A549 (cell line): ENCODE results near the gene ADAM30. TPM values are rescaled to one million over a fixed set of nuclear protein-coding genes. Genes with fewer than 3 reads are reported as not detected.
"Not testable (repeated sequence)": the region's sequence is repeated elsewhere in the genome, so short reads cannot be mapped to it uniquely, and the experiment has no call there.

Experiments used
- ATAC-seq, 2 experiments: fragments of 200-7000 bp in 1 of 2; fragments of >200 bp in 1 of 2; cut with Nextera tagmentation in 1 of 2; cut with Tn5 transposase in 1 of 2; 3 replicates each; pipeline versions ENCODE4 v1.8.0 to v1.9.1; 2018 to 2020; ENCODE audit warnings: mild to moderate bottlenecking in 1 of 2, moderate library complexity in 1 of 2
- CTCF ChIA-PET: fragments of 300-600 bp; sonication (Branson Sonifier 250); formaldehyde crosslinking; extraction: SDS; loops from one replicate; lab custom pipeline; 2021; ENCODE audit warnings: antibody characterized with exemption, inconsistent platforms; lab: Yijun Ruan, JAX
- POLR2A ChIA-PET: fragments of 350-600 bp; formaldehyde crosslinking; extraction: SDS; loops from one replicate; lab custom pipeline; 2021; ENCODE audit warnings: antibody characterized with exemption, inconsistent platforms; lab: Yijun Ruan, JAX
- DNase-seq, 2 experiments: peaks; one replicate each; pipeline versions ENCODE4 v3.0.0 to v3.0.0-alpha.2; 2011 to 2016; ENCODE audit warnings: low read depth in 1 of 2, low spot score in 1 of 2
- FAIRE-seq: peaks from 2 replicates; lab custom pipeline; 2011; peaks lifted over from hg19 to GRCh38; lab: Jason Lieb, UNC
- H3K27ac ChIP-seq, 2 experiments: fragments of >200 bp; sonication (Bioruptor Twin); formaldehyde crosslinking; 3 replicates each; pipeline ENCODE4 v1.5.1; 2016 to 2017
- H3K4me1 ChIP-seq: fragments of >200 bp; sonication (Bioruptor Twin); formaldehyde crosslinking; 3 replicates; pipeline ENCODE4 v1.6.1; 2016
- H3K4me2 ChIP-seq: fragments of >200 bp; sonication (Bioruptor Twin); formaldehyde crosslinking; 3 replicates; pipeline ENCODE4 v1.6.1; 2016
- H3K4me3 ChIP-seq: fragments of >200 bp; sonication (Bioruptor Twin); formaldehyde crosslinking; 3 replicates; pipeline ENCODE4 v1.5.1; 2016
- H3K9me3 ChIP-seq: fragments of >200 bp; sonication (Bioruptor Twin); formaldehyde crosslinking; 3 replicates; pipeline ENCODE4 v1.6.1; 2016
- EP300 ChIP-seq, 2 experiments: fragments of >200 bp; sonication (Bioruptor Twin); formaldehyde crosslinking; IDR thresholded peaks; 2 replicates in 1 of 2; 3 replicates in 1 of 2; pipeline ENCODE4 v1.6.1; 2016 to 2017
- USF2 ChIP-seq: fragments of 450-650 bp; IDR thresholded peaks from 2 replicates; pipeline ENCODE4 v1.6.1; 2014; ENCODE audit warnings: antibody characterized with exemption
- WGBS: methylation state at CpG from one replicate; pipeline ENCODE4 v1.1.6; 2017; ENCODE audit errors: missing lambda C conversion rate; 5-methylcytosine and 5-hydroxymethylcytosine counted together
- polyA plus RNA-seq, 4 experiments: library from polyadenylated mRNA; depleted of rRNA in 3 of 4; stranded (reverse); fragments of >200 nt; fragmentation: RNase III in 1 of 4; extraction: RNeasy Plus Mini Kit Qiagen cat#74134 plus additional on column Dnase treatment in 1 of 4; gene quantifications; 2 replicates in 3 of 4; 3 replicates in 1 of 4; pipeline ENCODE4 v1.2.3, GENCODE V29; 2011 to 2017

The ADAM30 gene
- polyA plus RNA-seq, 2 of the 4 experiments (the other 2 are of a cell fraction) = not detected

GRCh38 chr1:119853155-119853554 is 43.2 kb downstream of the ADAM30 start:
- FAIRE-seq (no peak), DNase-seq (no peak), ATAC-seq (no peak)
- no peaks in the 10 kb centered on the region for H3K4me1 ChIP-seq
- no peak overlapping the region for H3K4me3 ChIP-seq
- no peak overlapping the region for H3K27ac ChIP-seq
- CTCF ChIA-PET = no interaction called here
- no peak overlapping the region for H3K4me2 ChIP-seq
- no peak for TF ChIP-seq EP300 (IDR thresholded peaks at IDR 0.05)
- TF ChIP-seq USF2 = no peak
- 83% methylated on average over 17 of the region's 23 CpGs for WGBS
- no peaks in the 10 kb centered on the region for H3K9me3 ChIP-seq
- POLR2A ChIA-PET = no interaction called here

GRCh38 chr1:119844206-119844605 is 52.1 kb downstream of the ADAM30 start:
- H3K4me3 ChIP-seq, DNase-seq, H3K27ac ChIP-seq, H3K4me2 ChIP-seq, POLR2A ChIA-PET, FAIRE-seq, H3K4me1 ChIP-seq, ATAC-seq, H3K9me3 ChIP-seq: not testable (repeated sequence)
- 40% methylated on average over 6 of the region's 6 CpGs for WGBS
- CTCF ChIA-PET = interaction anchor here (1.2 kb wide), 1 partner anchor 16 kb away, joined by 3 read pairs; no protein-coding TSS in a partner anchor

Other genes starting within 250 kb of the ADAM30 start
- gene ZNF697, start 248.2 kb downstream of the ADAM30 start, polyA plus RNA-seq (2011; rRNA removed) = 2.1 and 2.6 TPM in 2 replicates
- gene ZNF697, start 248.2 kb downstream of the ADAM30 start, polyA plus RNA-seq (2017; fragmentation: RNase III; extraction: RNeasy Plus Mini Kit Qiagen cat#74134 plus additional on column Dnase treatment) = 2.0 to 2.5 TPM (median 2.2 TPM) in 3 replicates
- 41.4 and 67.1 TPM in 2 replicates for gene PHGDH, start 184.6 kb downstream of the ADAM30 start, polyA plus RNA-seq (2011; rRNA removed)
- gene PHGDH, start 184.6 kb downstream of the ADAM30 start, polyA plus RNA-seq (2017; fragmentation: RNase III; extraction: RNeasy Plus Mini Kit Qiagen cat#74134 plus additional on column Dnase treatment) = 65.6 to 69.7 TPM (median 67.9 TPM) in 3 replicates
- gene HMGCS2, start 127.6 kb downstream of the ADAM30 start, polyA plus RNA-seq (2011; rRNA removed) = not detected in 2 replicates
- gene HMGCS2, start 127.6 kb downstream of the ADAM30 start, polyA plus RNA-seq (2017; fragmentation: RNase III; extraction: RNeasy Plus Mini Kit Qiagen cat#74134 plus additional on column Dnase treatment) = not detected in 3 replicates
- not detected in 2 replicates for gene REG4, start 85.1 kb downstream of the ADAM30 start, polyA plus RNA-seq (2011; rRNA removed)
- not detected in 3 replicates for gene REG4, start 85.1 kb downstream of the ADAM30 start, polyA plus RNA-seq (2017; fragmentation: RNase III; extraction: RNeasy Plus Mini Kit Qiagen cat#74134 plus additional on column Dnase treatment)
- 15.0 and 29.9 TPM in 2 replicates for gene NOTCH2, start 173.1 kb upstream of the ADAM30 start, polyA plus RNA-seq (2011; rRNA removed)
- gene NOTCH2, start 173.1 kb upstream of the ADAM30 start, polyA plus RNA-seq (2017; fragmentation: RNase III; extraction: RNeasy Plus Mini Kit Qiagen cat#74134 plus additional on column Dnase treatment) = 11.6 to 13.5 TPM (median 11.6 TPM) in 3 replicates